ENCODE data around the gene IL6ST.

DNA sequence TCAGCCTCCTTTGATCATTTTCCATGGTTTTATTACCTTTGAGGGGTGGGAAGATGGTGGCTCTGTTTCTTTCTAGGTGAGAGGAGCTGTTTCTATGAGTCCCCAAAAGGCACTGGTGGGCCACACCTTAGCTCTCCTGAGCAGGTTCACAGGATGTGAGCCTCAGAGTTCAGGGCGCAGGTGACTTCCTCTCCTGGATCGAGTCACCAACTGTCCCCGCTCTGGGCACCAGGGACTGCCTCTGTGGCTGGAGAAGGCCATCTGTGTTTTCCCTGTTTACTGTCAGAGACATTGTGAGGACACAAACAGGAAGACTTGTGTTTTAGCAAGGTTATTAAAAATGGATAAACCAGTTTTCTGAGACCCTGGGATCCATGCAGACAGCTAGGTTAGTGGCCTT, 75.1 kb downstream of the IL6ST start:
- TF ChIP-seq, protein P1, sequence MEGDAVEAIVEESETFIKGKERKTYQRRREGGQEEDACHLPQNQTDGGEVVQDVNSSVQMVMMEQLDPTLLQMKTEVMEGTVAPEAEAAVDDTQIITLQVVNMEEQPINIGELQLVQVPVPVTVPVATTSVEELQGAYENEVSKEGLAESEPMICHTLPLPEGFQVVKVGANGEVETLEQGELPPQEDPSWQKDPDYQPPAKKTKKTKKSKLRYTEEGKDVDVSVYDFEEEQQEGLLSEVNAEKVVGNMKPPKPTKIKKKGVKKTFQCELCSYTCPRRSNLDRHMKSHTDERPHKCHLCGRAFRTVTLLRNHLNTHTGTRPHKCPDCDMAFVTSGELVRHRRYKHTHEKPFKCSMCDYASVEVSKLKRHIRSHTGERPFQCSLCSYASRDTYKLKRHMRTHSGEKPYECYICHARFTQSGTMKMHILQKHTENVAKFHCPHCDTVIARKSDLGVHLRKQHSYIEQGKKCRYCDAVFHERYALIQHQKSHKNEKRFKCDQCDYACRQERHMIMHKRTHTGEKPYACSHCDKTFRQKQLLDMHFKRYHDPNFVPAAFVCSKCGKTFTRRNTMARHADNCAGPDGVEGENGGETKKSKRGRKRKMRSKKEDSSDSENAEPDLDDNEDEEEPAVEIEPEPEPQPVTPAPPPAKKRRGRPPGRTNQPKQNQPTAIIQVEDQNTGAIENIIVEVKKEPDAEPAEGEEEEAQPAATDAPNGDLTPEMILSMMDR (IDR thresholded peaks at IDR 0.05): no peak
- no peak for TF ChIP-seq POLR2A (IDR thresholded peaks at IDR 0.05)

Data from adrenal gland (tissue), 5 donors.